Breast epithelium (tissue), 3 donors: ENCODE data around the gene SMARCA2.

Experiments
- POLR2A ChIP-seq: fragments of 450-650 bp; IDR thresholded peaks from one replicate; pipeline ENCODE4 v1.6.1; 2016; ENCODE audit warnings: antibody characterized with exemption, mild to moderate bottlenecking, moderate library complexity
- TF ChIP-seq, protein P1 (sequence below), 3 donors: fragments of 450-650 bp; IDR thresholded peaks; one replicate each; pipeline ENCODE4 v1.5.1; 2016 to 2017; ENCODE audit warnings: antibody characterized with exemption in 3 of 3, mild to moderate bottlenecking in 3 of 3, moderate library complexity in 3 of 3

DNA sequence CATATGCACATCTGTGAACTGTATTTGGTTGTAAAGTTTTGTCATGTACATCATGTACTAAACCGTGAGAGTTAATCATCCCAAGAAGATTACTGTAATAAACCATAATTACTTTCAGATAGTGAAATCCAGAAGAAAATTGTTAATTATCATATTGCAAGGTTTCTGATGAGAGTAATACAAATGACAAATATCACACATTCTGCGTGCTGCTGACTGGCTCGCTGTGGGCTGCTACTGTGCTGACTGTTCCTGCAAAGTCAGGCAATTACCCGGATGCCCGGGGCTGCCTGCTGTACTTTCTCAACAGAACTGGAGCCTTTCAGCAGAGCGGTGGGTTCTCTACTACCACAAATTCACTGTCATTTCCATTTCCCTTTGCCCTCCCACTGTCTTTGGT lies 68.3 kb downstream of the SMARCA2 start:
- TF ChIP-seq, protein P1, sequence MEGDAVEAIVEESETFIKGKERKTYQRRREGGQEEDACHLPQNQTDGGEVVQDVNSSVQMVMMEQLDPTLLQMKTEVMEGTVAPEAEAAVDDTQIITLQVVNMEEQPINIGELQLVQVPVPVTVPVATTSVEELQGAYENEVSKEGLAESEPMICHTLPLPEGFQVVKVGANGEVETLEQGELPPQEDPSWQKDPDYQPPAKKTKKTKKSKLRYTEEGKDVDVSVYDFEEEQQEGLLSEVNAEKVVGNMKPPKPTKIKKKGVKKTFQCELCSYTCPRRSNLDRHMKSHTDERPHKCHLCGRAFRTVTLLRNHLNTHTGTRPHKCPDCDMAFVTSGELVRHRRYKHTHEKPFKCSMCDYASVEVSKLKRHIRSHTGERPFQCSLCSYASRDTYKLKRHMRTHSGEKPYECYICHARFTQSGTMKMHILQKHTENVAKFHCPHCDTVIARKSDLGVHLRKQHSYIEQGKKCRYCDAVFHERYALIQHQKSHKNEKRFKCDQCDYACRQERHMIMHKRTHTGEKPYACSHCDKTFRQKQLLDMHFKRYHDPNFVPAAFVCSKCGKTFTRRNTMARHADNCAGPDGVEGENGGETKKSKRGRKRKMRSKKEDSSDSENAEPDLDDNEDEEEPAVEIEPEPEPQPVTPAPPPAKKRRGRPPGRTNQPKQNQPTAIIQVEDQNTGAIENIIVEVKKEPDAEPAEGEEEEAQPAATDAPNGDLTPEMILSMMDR (IDR thresholded peaks at IDR 0.05), result no peak
- no peak for TF ChIP-seq POLR2A
